ENCODE results near the gene ABCA7.

The ABCA7 gene

GRCh38 chr19:1070931-1071791 lies 31.3 kb downstream of the ABCA7 start:
- DNase-seq (ENCODE audit: low read depth, low spot score), result no peak

- no peak for DNase-seq (ENCODE audit: low read depth, low spot score)
Measured at GRCh38 chr19:1072371-1073015, 32.6 kb downstream of the ABCA7 start.

- DNase-seq (ENCODE audit: low read depth, low spot score), result no peak
Measured at GRCh38 chr19:1073063-1073955, 33.4 kb downstream of the ABCA7 start.

GRCh38 chr19:1073956-1074517 lies 34.1 kb downstream of the ABCA7 start:
- no peak for DNase-seq (ENCODE audit: low read depth, low spot score)

GRCh38 chr19:1074544-1075283 lies 34.8 kb downstream of the ABCA7 start:
- DNase-seq (ENCODE audit: low read depth, low spot score), result no peak

GRCh38 chr19:1076046-1076386 lies 36.1 kb downstream of the ABCA7 start:
- no peak for DNase-seq (ENCODE audit: low read depth, low spot score)

GRCh38 chr19:1076951-1077350 lies 37.0 kb downstream of the ABCA7 start:
- DNase-seq (ENCODE audit: low read depth, low spot score), result no peak

GRCh38 chr19:1079566-1080111 lies 39.7 kb downstream of the ABCA7 start:
- DNase-seq (ENCODE audit: low read depth, low spot score), result peak; percentile 80

GRCh38 chr19:1080360-1081161 lies 40.7 kb downstream of the ABCA7 start:
- no peak for DNase-seq (ENCODE audit: low read depth, low spot score)

- peak; percentile 93 for DNase-seq (ENCODE audit: low read depth, low spot score)
Measured at GRCh38 chr19:1081301-1082164, 41.6 kb downstream of the ABCA7 start.

GRCh38 chr19:1082165-1082927 lies 42.4 kb downstream of the ABCA7 start:
- peak; percentile 93 for DNase-seq (ENCODE audit: low read depth, low spot score)

GRCh38 chr19:1082928-1083816 lies 43.3 kb downstream of the ABCA7 start:
- DNase-seq (ENCODE audit: low read depth, low spot score), result no peak

- no peak for DNase-seq (ENCODE audit: low read depth, low spot score)
Measured at GRCh38 chr19:1084024-1084868, 44.3 kb downstream of the ABCA7 start.

GRCh38 chr19:1085053-1085658 lies 45.2 kb downstream of the ABCA7 start:
- no peak for DNase-seq (ENCODE audit: low read depth, low spot score)

- DNase-seq (ENCODE audit: low read depth, low spot score), result no peak
Measured at GRCh38 chr19:1085676-1086442, 46.0 kb downstream of the ABCA7 start.

All from ELF-1 (cell line).